Heart right ventricle (tissue), 16 donors: ENCODE results near the gene TMEM184A. TPM values are rescaled to one million over a fixed set of nuclear protein-coding genes. Genes with fewer than 3 reads are reported as not detected.
"Not testable (repeated sequence)": the region's sequence is repeated elsewhere in the genome, so short reads cannot be mapped to it uniquely, and the experiment has no call there.

ENCODE experiments used
- ATAC-seq, 8 donors: fragments of 200-7000 bp; cut with Tn5 transposase; one replicate each; pipeline ENCODE4 v1.9.1; 2020; ENCODE audit warnings: mild to moderate bottlenecking in 8 of 8, moderate library complexity in 8 of 8, moderate number of reproducible peaks in 1 of 8
- DNase-seq, 2 donors: peaks; one replicate each; pipeline ENCODE4 v3.0.0-alpha.2; 2020
- H3K27ac ChIP-seq, 10 donors: fragments of 200-600 bp; sonication (generic) in 2 of 10; one replicate each; pipeline versions ENCODE4 v1.5.0 to v1.8.0; 2020 to 2022; ENCODE audit warnings: mild to moderate bottlenecking in 3 of 10
- H3K27me3 ChIP-seq, 7 donors: fragments of 200-600 bp; one replicate each; pipeline ENCODE4 v1.8.0; 2021 to 2022; ENCODE audit warnings: mild to moderate bottlenecking in 2 of 7
- H3K36me3 ChIP-seq, 9 donors: fragments of 200-600 bp; sonication (generic) in 1 of 9; one replicate each; pipeline versions ENCODE4 v1.5.0 to v1.8.0; 2020 to 2022; ENCODE audit warnings: mild to moderate bottlenecking in 2 of 9
- H3K4me1 ChIP-seq, 9 donors: fragments of 200-600 bp; sonication (generic) in 1 of 9; one replicate each; pipeline versions ENCODE4 v1.5.0 to v1.8.0; 2020 to 2022; ENCODE audit warnings: mild to moderate bottlenecking in 4 of 9
- H3K4me3 ChIP-seq, 10 donors: fragments of 200-600 bp; sonication (generic) in 2 of 10; one replicate each; pipeline versions ENCODE4 v1.5.0 to v1.8.0; 2020 to 2022; ENCODE audit warnings: mild to moderate bottlenecking in 7 of 10, moderate library complexity in 2 of 10
- H3K9me3 ChIP-seq, 11 donors: fragments of 200-600 bp in 10 of 11; sonication (generic) in 2 of 11; one replicate each; pipeline versions ENCODE4 v1.5.0 to v1.8.0; 2013 to 2022; ENCODE audit warnings: mild to moderate bottlenecking in 2 of 11, control low read depth in 1 of 11, moderate library complexity in 1 of 11
- CTCF ChIP-seq, 9 donors: fragments of 200-600 bp; sonication (generic) in 2 of 9; IDR thresholded peaks; one replicate each; pipeline versions ENCODE4 v1.5.0 to v1.8.0; 2021 to 2022; ENCODE audit warnings: antibody characterized with exemption in 9 of 9, mild to moderate bottlenecking in 5 of 9, moderate library complexity in 1 of 9
- WGBS, 2 donors: extraction: QIAGEN DNeasy Blood & Tissue Kit; methylation state at CpG; one replicate each; pipeline ENCODE4 v1.1.7; 2013; ENCODE audit warnings: inconsistent platforms in 1 of 2; 5-methylcytosine and 5-hydroxymethylcytosine counted together
- intact Hi-C, 10 donors: fragments of 100-400 bp; cut with DNase I; formaldehyde crosslinking; loops; one replicate each; pipeline versions ENCODE4 v1.11.1 to v1.14.2; 2022
- polyA plus RNA-seq, 2 donors: library from polyadenylated mRNA; stranded (reverse); fragments of 200-250 nt; gene quantifications; one replicate each; pipeline ENCODE4 v1.2.3, GENCODE V29; 2013
- total RNA-seq, 10 donors: library from RNA; stranded (reverse); fragmentation: NEBNext Ultra II Directional in 3 of 10; extraction: Animal tissue kit (Norgen Biotek cat#: 25700) in 3 of 10; gene quantifications; one replicate each; pipeline versions ENCODE4 v1.2.1 to v1.2.4, GENCODE V29; 2021 to 2023
- donor health status: Arrhythmogenic right ventricular cardiomyopathy.
- donor health status: ischemic (EF 13 %, LVEDD 7.1; RV severe dilation, severe dysfunction).
- donor health status: healthy with polysubstance abuse.
- donor health status: DM: no; HTN: yes; CAD: no.
- donor health status: DM: no; HTN: no; CAD: no.
- donor health status: ischemic (EF 25% LVEDD 6.9; RV normal size, moderate dysfunction).
- donor health status: ischemic (EF 25% LVEDD 5.7; RV mildly dilated, moderate dysfunction).
- donor health status: healthy.
- donor health status: DM: yes; HTN: yes; CAD: no.
- donor health status: Ischemic cardiomyopathy.
- donor health status: ischemic (EF 35%, LVEDD 5.7; RV mildly dilated, moderate dysfunction).
- donor health status: nonischemic (EF 11% LVEDD 7.7; RV severe dilation, severe dysfunction).
- donor health status: DM: yes; HTN: yes; CAD: no.
- donor health status: PGD.
- donor health status: ischemic (EF 29% LVEDD 5.4; RV normal size, mild dysfunction).
- donor health status: nonischemic (EF 23%, LVEDD 6.1; RV moderate dilation, normal function).

TMEM184A gene
- total and polyA plus RNA-seq, 12 donors: 0.09 to 1.2 (median 0.51) TPM

- TF ChIP-seq CTCF (IDR thresholded peaks at IDR 0.05): no peak
- intact Hi-C loops: no loop called here
- Histone ChIP-seq H3K36me3 (no peaks in the 10 kb centered on the region), H3K9me3 (peaks cover 0 to 13% (median 0%) of the 10 kb centered on the region in 11 donors), H3K27me3 (peaks cover 0 to 7% (median 0%) of the 10 kb centered on the region in 7 donors), H3K27ac (peak overlapping the region in 4 of 10 donors; percentile 51 to 57 (median 54)), H3K4me1 (peaks cover 0 to 7% (median 0%) of the 10 kb centered on the region in 9 donors), H3K4me3 (no peak overlapping the region)
- ATAC-seq (peak; percentile 21 to 81 (median 68)), DNase-seq (no peak)
- WGBS, 2 donors: 72 to 75% methylated on average over 27 of the region's 27 CpGs
Measured at GRCh38 chr7:1520539-1521234, 35.3 kb downstream of the TMEM184A start.

- H3K27ac ChIP-seq, H3K4me3 ChIP-seq, H3K27me3 ChIP-seq, ATAC-seq, intact Hi-C loops, H3K36me3 ChIP-seq, DNase-seq: not testable (repeated sequence)
- 93 to 95% methylated on average over 12 of the region's 12 CpGs for WGBS, 2 donors
- H3K4me1 ChIP-seq: peaks cover 0 to 14% (median 5%) of the 10 kb centered on the region in 9 donors
- H3K9me3 ChIP-seq: peaks cover 0 to 13% (median 0%) of the 10 kb centered on the region in 11 donors
Measured at GRCh38 chr7:1519322-1519922, 36.6 kb downstream of the TMEM184A start.

GRCh38 chr7:1516586-1517251, 39.3 kb downstream of the TMEM184A start:
- no peaks in the 10 kb centered on the region for H3K36me3 ChIP-seq
- H3K27ac ChIP-seq: no peak overlapping the region
- H3K4me3 ChIP-seq: no peak overlapping the region
- TF ChIP-seq CTCF (IDR thresholded peaks at IDR 0.05): no peak
- DNase-seq (no peak), ATAC-seq (no peak)
- no peaks in the 10 kb centered on the region for H3K27me3 ChIP-seq
- intact Hi-C loops: no loop called here
- H3K4me1 ChIP-seq: peaks cover 4 to 34% (median 23%) of the 10 kb centered on the region in 9 donors
- WGBS, 2 donors: 76 to 82% methylated on average over 18 of the region's 18 CpGs
- peaks cover 0 to 13% (median 0%) of the 10 kb centered on the region in 11 donors for H3K9me3 ChIP-seq

- DNase-seq, H3K27me3 ChIP-seq, ATAC-seq, H3K4me3 ChIP-seq, H3K36me3 ChIP-seq, H3K27ac ChIP-seq: not testable (repeated sequence)
- peaks cover 4 to 33% (median 23%) of the 10 kb centered on the region in 9 donors for H3K4me1 ChIP-seq
- intact Hi-C loops: loop anchor here in 1 of 10 donors (2.0 kb wide), 1 partner anchor 17 kb away; no protein-coding TSS in a partner anchor
- WGBS, 2 donors: 85 to 89% methylated on average over 17 of the region's 17 CpGs
- peaks cover 0 to 13% (median 0%) of the 10 kb centered on the region in 11 donors for H3K9me3 ChIP-seq
Measured at GRCh38 chr7:1515509-1515967, 40.5 kb downstream of the TMEM184A start.

GRCh38 chr7:1514995-1515401, 41.0 kb downstream of the TMEM184A start:
- intact Hi-C loops: loop anchor here in 1 of 10 donors (2.0 kb wide), 1 partner anchor 18 kb away; no protein-coding TSS in a partner anchor
- DNase-seq: no peak
- no peaks in the 10 kb centered on the region for H3K27me3 ChIP-seq

More at GRCh38 chr7:1514995-1515401, 41.0 kb downstream of the TMEM184A start:
- peaks cover 0 to 13% (median 0%) of the 10 kb centered on the region in 11 donors for H3K9me3 ChIP-seq
- no peaks in the 10 kb centered on the region for H3K36me3 ChIP-seq
- no peak for ATAC-seq
- peak overlapping the region in 2 of 10 donors; percentile 99 for H3K27ac ChIP-seq
- WGBS, 2 donors: 77 to 80% methylated on average over 4 of the region's 4 CpGs
- no peak overlapping the region for H3K4me3 ChIP-seq
- H3K4me1 ChIP-seq: peaks cover 4 to 29% (median 23%) of the 10 kb centered on the region in 9 donors
- no peak for TF ChIP-seq CTCF (IDR thresholded peaks at IDR 0.05)
